UCSD-AML1 (cell line): Measurements from ENCODE around the gene CFI.
"Not testable (repeated sequence)": the region's sequence is repeated elsewhere in the genome, so short reads cannot be mapped to it uniquely, and the experiment has no call there.

ENCODE experiments used
- DNase-seq: peaks from one replicate; lab custom pipeline; 2025; ENCODE audit not compliant: unreplicated experiment; lab: John Stamatoyannopoulos, UW

Gene CFI

DNA sequence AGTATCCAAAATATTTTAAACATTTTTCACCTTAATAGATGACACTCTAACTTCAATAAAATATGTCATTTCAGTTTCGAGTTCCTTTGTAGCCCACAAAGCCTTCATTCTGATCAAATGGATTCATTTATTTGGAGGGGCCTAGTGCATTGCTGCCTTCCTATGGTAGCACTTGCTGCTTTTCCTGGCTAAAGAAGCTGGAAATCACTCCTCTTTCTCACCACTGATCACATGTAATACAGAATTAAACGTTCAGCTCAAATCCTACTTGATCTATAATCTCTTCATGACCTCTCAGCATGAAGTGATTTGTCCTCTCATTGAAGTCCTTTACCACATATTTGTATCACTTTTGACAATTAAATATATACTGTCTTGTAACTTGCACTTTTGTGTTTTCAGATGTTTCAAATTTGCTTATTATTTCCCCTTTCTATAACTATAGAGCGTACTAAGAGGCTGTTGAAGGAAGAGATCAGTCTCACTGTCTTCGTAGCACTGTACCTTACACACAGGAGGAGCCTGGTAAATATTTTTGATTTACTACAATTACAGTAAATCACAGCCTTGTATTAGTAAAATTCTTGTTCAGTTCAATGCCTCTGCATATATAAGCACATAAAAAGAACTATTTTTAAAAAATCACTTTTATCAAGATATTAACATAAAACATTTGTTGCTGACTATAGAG lies 555 bp downstream of the CFI start:
- no peak for DNase-seq

DNA sequence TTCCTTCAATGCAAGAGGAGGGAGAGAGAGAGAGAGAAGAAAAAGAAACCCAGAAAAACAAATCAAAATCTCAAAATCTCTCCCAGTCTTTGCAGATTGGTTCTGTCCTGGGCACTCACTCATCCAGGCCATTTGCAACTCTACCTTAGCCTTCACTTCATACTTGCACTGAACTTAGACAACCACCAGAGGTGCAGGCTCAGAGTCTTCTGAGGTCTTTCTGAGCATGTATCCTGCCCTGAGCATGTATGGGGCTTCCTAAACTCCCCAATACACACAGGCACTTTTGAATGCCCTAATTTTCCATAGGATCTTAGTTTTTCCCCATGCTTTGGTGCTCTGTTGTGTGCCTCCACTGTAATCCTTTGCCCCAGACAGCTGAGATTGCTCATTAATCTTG lies 2.9 kb downstream of the CFI start:
- no peak for DNase-seq

DNA sequence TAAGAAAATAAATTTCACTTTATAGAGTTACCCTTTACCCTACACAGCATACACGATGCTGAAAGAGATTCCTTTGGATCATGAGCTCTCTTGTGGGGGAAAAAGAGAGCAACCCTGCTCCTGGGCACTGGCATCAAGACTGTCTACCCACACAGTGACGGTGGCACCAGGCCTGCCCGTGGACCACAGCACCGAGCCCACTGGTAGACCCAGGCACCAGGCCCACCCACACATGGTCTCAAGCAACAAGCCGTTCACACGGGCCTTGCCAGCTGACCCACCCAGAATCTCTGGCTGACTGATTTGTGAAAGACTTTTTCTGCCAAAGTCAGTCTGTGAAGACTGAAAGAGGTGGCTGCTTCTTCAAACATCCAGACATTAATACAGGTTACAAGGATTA lies 6.7 kb downstream of the CFI start:
- no peak for DNase-seq

DNA sequence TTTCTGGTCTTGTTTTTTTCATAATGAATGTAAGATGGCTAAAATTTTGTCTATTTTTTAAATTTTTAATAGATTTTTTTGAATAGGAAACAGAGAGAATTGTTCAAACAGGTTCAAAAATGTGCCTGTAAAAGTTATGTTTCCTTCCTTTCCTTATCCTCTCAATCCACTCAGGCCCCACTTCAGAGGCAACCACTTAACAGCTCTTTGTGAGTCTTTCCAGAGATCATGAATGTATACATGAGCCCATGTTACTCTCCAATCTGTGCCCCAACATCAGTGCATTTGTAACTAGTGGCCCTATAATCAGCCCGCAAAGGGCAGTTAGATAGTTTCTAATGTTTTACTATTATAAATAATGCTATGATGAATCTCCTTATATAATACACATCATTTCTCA lies 14.0 kb downstream of the CFI start:
- no peak for DNase-seq

DNA sequence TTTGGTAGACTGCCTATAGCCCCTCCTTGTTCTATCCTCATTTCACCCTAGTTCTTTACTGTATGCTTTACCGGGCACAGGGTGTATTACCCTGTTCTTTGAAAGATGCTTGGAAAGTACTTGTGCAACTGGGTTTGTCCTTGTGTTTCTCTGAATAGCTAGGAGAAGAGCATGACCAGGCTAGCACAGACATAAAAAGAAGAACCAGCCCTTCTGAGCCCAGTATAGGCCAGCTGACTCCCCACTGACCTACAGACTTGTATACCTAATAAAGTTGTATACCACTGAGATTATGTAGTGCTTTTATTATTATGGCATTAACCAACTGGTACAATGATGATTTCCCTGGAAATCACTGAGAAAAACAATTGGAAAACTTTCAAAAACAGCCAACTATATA lies 15.0 kb downstream of the CFI start:
- no peak for DNase-seq

DNA sequence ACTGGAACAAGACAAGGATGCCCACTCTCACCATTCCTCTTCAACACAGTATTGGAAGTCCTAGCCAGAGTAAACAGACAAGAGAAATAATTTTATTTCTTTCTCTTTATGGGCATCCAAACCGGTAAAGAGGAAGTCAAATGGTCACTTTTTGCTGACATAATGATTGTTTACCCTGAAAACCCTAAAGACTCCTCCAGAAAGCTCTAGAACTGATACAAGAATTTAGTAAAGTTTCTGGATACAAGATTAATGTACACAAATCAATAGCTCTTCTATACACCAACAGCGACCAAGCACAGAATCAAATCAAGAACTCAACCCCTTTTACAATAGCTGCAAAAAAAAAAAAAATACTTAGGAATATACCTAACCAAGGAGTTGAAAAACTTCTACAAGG lies 19.7 kb downstream of the CFI start:
- not testable (repeated sequence) for DNase-seq

DNA sequence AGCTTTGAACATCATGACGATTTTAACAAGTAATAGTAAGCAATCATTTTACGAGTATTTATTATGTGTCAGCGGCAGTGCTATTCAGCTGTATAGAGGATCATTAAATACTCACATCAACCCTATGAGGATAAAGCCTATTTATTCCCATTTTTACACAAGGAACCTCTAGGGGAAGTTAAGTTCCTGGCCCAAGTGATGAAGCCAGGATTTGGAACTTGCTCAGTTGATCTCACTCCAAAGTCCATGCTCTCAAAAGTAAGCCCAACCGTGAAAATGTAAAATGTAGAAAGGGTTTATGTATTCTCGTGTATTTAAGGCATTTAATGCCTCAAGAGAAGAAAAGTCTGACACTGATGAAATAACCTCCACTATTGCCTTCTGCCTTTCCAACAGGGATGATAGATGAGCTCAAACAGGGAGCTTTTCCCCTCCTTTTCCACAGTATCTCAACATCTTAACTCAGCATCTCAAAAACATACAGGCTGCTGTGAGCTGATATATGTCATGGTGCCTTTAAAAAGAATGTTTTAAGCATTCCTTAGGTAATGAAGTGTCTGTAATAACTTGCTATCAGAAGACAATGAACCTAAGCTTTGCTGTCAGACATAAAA lies 36.9 kb downstream of the CFI start:
- DNase-seq = no peak

DNA sequence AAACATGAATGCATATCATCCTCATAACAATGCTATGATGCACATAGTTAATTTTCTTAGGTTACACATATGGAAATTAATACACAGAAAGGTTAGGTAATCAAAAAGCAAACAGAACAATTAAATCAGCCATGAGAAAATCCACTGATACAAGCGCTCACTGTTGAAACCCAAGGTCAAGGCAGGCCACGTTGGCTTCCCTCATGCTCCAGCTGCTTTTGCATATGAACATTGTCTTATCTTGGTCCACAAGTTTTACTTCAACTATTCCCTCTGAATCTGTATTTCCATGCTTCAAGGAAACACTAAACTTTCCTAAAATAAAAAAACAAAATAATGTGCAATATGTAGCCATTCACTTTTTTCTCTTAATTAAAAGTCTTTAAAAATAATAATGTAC lies 37.4 kb downstream of the CFI start:
- no peak for DNase-seq

DNA sequence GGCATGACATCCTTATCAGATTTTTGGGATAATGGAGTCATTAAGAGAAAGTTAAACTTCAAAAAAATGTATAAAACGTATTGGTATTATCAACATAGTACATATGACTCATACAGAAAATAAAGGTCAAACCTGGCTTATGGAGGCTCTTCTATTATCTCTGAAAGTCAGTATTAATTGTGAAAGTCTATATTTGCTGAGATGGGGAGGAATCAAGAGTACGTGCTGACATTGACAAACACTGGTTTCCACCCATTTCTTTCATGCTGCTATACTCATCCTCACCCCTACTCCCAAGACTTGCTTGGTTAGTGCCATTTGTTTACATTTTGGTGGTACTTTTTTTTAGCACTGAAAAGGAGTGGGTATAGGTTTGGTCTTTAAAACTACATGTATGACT lies 41.1 kb downstream of the CFI start:
- DNase-seq = no peak

DNA sequence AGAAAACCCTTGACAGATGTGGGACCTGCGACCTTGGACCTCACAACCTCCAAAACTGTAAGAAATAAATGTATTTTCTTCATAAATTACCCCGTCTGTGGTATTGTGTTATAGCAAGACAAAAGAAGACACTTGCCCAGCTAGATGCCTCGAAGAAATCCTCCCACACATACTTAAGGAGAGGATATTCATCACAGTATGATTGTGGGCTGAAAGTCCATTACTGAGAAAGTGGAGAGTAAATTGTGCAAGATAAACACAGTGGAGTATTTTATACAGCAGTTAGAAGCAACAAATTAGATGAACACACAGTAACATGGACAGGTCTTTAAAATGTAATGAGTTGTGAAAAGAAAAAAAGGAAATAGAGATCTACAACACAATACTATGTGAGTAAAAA lies 46.1 kb downstream of the CFI start:
- no peak for DNase-seq

DNA sequence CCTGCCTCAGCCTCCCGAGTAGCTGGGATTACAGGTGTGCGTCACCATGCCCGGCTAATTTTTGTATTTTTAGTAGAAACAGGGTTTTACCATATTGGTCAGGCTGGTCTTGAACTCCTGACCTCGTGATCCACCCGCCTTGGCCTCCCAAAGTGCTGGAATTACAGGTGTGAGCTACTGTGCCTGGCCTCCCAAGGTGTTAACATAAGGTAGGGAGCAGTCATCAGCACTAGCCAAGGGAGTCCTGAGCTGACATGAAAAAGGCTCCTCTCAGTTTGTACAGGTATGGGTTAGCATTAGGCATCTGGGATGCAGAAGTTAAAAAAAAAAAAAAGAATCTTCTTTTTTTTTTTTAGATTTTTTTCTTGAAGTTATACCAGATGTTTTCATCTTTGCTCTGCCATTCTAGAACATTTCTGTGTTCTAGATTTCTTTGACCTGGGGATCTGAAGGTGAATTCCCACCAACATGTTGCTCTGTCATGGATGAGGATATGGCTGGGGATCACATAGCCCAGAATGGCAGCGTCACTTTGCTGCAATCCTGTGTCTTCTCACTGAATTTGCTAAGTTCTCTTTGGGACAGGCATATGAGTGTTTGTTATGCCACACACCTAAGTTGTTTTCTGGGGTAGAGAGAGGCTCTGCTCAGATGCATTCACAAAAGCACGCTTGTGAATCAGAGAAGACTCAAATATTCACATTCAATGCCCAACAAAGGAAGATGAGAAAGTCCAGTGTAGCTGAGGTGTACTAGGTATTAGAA lies 47.5 kb downstream of the CFI start:
- DNase-seq = no peak

DNA sequence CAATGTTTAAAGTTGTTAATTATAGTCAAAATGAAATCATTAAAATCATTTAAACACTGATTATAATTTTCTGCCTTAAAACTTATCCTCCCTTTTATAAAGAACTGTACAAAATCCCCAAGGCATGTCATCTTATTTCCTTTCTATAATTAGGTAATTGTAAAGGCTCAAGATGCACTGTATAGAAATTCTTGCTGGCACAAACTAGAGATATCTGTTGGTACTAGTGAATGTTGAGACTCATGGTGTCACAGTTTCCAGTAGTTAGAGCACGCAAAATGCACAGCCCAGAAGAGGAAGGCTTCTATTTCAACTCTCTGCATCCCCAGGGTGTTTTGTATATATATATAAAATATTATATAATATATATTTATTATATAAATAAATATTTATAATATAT lies 49.3 kb downstream of the CFI start:
- no peak for DNase-seq

DNA sequence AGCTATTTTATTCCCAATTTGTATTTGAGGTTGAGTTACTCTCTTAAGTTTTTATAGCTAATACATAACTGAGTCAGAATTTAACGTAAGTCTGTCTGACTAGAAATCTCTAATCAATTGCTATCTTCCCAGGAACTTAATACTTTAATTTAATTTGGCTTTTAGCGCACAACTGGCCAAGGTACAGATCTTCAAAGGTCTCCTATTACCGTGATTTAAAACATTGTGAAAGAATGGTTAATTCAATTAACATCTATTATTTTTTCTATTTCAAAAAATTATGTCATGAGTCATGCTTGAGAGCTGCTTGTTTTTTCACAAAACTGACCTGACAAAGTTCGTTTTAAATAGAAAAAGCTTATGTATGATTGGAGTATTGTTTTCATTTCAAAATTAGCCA lies 49.9 kb downstream of the CFI start:
- no peak for DNase-seq

DNA sequence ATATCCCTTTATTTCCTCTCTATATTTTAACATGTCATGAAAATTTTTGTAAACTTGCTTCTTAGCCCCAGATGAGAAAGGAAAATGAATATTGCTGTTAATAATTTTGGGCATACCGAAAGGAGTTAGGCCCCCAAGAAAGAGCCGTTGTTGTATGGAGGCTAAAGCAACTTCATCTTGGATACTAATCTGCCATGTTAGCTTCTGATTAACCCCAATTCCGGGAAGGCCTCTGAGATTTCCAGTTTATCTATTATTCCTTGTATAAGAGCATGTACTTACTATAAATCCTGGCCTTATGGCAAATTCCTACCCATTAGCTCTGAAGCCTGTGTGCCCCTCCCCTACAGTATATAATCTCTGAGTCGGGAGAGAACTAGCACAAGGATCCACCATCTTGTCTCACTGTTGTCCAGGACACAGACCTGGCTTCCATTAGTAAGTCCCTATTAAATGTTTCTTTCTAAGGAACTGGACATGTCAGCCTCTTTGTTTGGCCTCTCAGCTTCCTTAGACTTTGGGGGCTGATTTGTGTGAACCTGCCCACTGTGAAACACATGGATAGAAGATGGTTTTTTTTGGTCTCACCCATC lies 51.1 kb downstream of the CFI start:
- DNase-seq = no peak

DNA sequence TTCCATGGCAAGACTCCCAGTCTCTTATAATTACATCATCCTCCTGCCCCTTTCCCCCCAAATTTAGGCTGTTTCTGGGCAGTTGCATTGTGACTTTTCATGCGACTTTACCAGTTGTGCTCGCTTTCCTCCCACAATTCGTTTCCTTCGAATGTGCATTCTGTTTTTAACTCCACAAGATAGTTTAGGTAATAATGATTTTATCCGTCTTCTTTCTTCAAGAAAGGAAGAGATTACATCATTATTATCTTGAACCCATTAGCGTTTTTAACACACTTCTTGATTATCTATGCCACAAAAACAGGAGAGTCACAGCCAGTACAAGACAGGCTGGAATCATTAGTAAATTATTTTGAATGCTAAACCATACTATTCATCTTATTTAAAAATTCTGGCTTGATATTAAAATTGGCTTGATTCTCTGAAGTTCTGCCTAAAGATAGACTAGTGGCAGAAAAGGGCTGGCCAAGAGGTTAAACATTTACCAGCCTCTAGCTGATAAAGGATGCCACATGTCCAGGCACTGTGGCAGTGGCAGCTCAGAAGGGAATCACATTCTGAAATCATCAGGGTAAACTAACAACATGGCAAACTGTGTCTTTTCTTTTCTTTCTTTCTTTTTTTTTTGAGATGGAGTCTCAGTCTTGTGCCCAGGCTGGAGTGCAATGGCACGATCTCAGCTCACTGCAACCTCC lies 52.3 kb downstream of the CFI start:
- DNase-seq = no peak

DNA sequence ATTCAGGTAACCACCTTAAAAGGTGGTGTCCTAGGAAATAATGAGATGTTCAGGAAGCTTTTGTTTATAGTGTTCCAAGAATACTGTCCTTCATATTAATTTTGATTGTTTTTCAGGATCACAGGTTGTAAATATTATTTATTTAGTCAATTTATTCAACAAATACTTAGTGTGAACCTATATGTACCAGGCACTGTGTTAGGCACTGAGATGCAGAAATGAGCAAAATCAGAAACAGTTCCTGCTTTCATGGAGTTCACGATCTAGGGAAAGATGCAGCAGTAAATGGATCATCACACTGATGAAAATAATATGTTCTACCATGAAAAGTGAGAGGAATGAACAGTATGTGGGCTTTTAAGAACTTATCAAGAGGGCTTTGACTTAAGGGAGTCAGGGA lies 53.7 kb downstream of the CFI start:
- no peak for DNase-seq

DNA sequence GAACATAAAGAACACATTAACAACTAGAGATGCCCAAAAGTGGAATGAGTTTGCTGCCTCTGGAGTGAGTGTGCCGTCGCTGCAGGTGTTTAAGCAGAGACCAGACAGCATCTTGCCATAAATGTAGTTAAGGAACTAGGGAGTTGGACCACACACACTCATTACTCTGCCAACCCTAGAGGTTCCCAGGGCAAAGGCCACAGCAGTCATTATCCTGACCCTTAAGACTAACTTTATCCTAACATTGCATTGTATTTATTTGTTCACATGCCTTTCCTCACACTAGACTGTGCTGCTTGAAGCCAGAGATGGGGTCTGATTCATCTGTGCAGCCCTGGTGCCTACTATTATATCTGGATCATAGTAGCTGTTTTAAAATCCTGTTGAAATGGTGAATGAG lies 55.1 kb downstream of the CFI start:
- DNase-seq = no peak

DNA sequence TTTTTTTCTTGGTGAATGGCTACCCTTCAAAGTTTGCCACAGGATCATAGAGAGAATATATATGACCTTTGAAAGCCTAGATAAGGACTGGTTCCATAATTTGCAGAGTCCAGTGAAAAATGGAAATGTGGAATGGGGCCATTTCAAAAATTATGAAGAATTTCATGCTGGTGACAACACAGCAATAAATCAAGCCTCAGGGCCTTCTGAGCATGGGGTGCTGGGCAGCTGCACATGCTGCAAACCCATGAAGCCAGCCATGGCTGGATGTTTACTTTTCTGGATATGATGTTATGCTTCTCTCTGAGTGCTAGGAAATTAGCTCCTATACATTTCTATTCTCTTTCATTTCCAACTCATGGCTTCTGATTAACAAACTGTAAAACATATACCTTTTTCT lies 56.0 kb downstream of the CFI start:
- no peak for DNase-seq

DNA sequence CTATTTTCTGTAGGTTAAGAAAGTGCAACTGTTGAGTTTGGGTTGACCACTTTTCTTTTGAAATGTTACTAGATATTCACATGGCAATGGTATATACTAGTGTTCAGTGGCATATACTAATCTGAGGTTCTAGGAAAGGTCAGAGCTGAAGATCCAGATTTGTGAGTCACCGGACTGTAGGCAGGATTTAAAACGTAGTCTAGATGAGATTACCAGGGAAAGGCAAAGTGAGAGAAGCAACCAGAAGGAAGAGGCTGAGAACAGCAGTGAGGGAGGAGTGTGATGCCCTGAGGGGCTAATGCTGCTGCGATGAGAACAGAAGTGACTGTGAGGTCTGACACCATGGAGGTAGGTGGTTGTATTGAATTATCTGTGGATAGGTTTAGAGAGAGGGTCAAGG lies 62.3 kb downstream of the CFI start:
- DNase-seq = no peak

DNA sequence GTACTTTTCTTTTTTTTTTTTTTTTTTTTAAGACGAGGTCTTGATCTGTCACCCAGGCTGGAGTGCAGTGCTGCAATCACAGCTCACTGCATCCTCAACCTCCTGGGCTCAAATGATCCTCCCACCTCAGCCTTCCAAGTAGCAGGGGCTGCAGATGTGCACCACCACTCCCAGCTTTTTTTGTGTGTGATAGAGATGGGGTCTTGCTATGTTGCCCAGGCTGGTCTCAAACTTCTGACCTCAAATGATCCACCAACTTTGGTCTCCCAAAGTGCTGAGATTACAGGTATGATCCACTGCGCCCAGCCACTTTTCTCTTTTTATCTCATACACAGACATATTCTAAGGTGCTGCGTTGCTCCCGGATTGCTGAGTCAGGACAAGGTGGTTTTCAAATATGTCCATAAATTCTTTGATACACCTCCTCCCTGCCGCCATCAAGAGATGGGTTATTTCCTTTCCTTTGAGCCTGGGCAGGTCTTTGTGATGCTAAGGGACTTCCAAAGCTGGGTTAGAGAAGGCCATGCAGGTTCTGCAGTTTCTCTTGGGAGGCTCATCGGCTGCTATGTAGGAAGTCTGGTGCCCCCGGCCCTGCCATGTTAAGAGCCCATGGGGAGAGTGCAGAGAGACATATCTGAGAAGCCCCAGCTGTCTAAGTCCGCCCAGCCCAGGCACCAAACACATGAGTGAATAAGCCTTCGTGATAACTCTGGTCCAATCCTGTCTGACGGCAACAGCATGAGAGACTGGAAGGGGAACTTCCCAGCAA lies 63.5 kb downstream of the CFI start:
- DNase-seq = no peak
